HG03280 (cell line): ENCODE data around the gene FAM163B.

Source experiments
- ATAC-seq: cut with Tn5 transposase; IDR thresholded peaks from one replicate; pipeline ENCODE4 v1.9.1; 2021; ENCODE audit warnings: mild to moderate bottlenecking, moderate library complexity; ENCODE audit not compliant: unreplicated experiment

The FAM163B gene

DNA sequence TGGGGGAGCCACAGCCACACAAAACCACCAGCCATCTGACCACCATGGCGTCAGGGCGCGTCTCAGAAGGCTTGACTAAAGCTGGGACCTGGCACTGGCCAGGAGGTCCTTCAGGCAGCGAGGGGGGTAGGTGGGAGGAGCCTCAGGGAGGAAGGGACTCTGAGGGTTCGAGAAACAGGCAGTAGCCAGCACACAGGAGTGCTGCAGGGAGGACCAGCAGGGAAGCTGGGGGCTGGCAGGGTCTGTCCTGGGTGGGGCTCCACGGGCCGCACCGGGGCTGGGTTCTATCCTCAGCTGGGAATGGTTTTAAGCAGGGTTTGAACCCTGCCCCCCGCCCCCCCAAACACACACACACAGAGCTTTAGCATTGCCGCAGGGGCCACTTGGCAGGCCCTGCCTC is 7.4 kb downstream of the FAM163B start:
- no peak for ATAC-seq

DNA sequence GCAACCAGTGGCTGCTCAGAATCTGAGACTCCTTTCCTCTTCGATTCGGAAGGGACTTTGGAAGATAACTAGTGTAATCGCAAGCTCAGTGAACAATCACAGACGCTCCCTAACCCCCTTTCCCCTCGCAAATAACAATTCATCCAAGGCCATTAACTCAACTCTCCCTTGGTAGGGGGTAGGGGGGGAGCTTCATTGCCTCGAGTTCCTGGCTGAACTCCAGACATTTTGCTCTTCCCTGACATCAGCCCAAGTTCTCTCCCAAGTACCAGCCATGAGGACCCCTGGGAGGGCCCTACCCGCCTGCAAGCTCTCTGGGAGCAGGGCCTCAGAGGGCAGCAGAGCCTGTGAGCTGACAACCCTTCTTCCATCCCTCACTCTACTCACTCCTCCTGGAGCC is 8.4 kb downstream of the FAM163B start:
- no peak for ATAC-seq

DNA sequence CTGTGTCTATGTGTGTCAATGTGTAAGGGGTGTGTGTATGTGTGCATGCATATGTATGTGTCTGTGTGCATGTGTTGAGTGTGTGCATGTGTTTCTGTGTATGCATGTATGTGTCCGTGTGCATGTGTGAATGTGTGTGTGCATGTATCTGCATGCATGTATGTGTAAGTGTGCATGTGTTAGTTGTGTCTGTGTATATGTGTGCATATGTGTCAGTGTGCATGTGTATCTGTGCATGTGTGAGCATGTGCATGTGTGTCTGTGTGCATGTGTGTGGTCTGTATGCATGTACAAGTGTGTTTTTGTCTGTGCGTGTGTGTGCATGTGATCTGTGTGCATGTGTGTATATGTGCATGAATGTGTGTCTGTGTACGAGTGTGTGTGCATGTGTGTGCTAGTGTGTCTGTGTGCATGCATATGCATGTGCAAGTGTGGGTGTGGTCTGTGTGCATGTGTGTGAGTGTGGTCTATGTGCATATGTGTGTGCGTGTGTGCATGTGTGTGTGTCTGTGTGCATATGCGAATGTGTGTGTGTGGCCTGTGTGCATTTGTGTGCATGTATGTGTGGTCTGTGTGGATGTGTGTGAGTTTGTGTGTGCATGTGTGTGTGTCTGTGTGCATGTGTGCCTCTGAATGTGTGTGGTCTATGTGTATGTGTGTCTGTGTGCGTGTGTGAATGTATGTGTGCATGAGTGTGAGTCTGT is 9.6 kb downstream of the FAM163B start:
- no peak for ATAC-seq

GRCh38 chr9:133598978-133599377 is 10.2 kb downstream of the FAM163B start:
- ATAC-seq, result no peak

DNA sequence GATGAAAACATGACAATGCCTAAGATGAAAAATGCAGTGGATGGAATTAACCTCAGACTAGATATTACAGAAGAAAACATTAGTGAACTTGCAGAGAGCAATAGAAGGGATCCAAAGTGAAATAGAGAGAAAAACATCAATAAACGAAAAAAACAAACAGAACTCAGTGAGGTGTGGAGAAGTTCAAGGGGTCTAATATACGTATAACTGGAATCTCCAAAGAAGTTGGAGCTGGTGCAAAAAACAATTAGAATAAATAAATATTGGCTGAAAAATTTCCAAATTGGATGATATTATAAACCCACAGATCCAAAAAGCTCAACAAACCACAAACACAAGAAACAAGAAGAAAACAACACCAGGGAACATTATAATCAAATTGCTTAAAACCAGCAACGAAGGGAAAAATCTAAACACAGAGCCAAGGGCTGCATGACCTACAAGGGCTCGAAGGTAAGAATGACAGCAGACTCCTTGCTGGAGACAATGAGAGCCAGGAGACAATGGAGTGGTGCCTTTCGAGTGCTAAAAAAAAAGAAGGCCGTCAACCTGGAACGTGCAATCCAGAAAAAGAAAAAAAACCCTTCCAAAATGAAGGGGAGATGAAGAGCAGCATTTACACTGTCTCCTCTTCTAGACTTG is 11.8 kb downstream of the FAM163B start:
- no peak for ATAC-seq

DNA sequence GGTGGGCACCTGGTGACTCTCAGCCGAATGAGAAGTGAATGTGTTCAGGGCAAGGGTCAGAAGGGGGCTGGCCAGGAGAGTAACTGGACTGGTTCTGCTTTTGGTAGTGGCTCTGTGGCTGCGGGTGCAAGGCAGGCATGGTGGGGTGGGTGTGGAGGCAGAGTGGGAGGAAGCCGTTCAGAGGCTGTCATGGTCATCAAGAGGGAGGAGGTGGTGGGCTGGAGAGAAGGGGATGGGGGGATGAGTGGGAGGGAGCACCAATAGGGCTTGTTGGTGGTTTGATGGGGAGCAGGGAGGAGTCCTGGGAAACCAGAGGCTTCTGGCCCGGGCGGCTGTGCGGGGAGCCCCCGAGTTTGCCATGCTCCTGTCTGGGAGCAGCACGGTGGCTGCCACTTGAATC is 13.3 kb downstream of the FAM163B start:
- no peak for ATAC-seq

DNA sequence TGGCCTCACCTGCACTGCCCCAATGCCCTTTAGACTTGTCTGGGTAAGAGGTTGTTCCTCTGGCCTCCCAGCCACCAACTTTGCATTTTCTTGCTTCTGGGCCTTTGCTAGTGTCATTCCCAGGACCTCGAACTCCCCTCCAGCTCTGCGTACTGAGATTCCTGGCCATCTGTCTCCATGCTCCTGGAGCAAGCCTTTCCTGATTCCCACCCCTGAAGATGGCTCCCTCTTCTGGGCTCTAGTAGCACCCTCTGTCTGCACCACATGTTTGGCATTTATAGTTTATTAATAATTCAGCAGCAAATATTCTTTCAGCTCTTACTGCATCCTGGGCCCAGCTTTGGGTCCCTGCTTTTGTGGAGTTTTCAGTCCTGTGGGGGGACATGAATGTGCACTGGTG is 14.9 kb downstream of the FAM163B start:
- ATAC-seq, result no peak

- ATAC-seq, result no peak
Observed at GRCh38 chr9:133593587-133594253, 15.5 kb downstream of the FAM163B start.

DNA sequence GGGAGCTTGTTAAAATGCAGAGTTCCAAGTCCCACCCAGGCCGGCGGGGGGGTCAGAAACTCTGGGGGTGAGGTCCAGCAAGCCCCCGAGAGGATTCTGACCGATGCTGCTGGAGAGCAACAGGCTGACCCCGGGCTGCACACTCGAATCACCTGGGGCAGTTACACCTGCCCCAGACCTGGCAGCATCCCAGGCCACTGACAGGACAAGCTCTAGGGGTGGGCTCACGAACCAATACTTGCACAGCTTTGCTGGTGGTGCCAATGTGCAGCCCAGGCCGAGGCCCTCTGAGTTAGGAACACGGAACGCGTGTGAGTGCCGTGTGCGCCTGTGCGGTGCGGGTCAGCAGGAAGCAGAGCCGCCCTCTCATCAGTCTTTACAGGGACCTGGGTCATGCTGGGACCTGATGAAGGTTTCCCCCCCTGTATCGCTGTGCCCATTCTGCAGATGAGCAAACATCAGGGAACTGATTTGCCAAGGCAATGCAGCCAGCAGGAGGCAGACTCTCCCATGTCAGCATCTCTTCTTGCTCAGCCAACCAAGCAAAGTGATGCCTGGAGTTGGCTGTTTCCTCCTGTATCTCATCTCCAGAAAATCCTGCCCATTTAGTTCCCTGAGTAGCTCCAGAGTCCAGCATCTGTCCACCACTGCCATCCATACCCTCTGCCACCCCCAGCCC is 16.3 kb downstream of the FAM163B start:
- ATAC-seq, result no peak

DNA sequence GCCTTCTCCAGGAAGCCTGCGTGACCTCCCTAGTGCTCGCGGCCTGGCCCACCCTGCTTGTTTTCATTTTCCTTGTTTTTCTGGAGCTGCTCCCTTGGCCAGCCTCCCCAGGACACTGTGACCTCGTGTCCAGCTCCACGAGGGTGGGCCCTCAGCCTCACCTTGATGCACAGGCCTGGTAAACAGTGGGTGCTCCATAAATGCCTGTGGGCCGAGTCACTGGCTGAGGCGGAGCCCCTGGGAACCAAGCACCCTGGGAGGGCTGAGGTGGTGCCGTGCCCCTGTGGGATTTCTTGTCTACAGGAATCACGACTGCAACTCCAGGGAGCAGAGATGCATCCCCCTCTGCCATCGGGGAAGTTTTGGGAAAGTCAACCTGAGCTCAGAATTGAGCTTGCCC is 17.2 kb downstream of the FAM163B start:
- ATAC-seq, result no peak

DNA sequence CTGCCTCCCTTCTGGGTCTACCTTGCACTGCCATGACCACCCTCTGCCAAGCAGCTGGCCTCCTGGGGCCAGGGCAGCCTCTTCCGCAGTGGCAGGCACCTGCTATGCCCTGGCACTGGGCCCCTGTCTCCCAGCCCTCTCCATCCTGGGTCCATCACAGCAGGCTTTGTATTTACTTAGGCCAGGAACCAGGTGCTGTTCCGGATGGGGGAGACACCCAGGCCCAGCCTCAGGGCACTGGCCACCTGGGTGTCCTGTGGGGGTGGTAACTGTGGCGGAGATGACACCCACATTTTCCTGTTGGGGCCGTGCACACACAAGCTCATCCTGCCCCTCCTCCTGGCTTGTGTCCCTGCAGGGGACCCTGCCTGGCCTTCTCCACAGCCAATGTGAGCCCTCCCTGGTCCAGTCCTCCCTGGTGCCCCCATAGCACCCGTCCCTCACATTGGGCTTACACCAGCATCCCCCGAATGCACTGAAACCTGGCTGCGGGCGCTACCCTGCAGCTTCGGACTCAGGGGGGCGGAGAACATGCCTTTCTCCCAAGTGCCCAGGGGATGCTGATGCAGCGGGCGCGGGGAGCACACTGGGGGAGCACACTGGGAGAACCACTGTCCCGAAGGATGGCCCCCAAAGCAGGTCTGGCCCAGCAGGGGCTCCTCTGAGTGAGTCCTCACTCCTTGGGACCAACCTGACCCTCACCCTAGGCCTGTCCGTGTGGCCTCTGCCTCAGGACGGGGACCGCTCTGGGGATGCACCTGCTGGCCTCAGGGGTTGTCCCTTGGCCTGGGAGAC is 17.9 kb downstream of the FAM163B start:
- ATAC-seq, result no peak

- ATAC-seq, result no peak
Observed at GRCh38 chr9:133590231-133590855, 18.8 kb downstream of the FAM163B start.

DNA sequence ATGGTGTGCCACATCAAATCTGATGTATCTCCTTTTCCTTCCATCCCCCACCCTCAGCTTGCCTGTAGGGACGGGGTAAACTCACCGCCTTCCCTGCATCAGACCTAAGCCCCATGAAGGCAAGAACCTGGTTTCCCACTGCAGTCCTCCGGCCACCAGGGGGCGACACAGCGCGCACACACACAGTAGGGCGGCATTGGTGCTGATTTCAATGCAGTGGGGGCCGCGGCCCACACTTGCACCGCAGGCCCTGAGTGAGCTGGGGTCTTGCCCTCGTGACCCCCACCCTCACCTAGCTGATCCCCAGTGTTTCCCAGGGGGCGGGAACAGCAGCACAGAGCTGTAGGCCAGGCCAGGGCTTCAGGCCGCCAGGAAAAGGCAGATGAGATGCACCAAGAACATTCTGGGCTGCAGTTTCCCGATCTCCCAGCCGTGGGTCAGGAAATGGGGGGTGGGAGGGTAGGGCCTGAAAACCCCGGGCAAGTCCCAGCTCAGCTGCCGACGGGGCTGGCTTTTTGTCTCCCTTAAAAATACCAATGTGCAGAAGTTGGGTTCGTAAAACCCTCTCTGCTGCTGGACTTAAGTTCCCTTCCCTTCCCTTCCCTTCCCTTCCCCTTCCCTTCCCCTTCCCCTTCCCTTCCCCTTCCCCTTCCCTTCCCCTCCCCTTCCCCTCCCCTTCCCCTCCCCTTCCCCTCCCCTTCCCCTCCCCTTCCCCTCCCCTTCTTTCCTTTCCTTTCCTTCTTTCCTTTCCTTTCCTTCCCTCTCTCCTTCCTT is 19.5 kb downstream of the FAM163B start:
- ATAC-seq, result no peak

DNA sequence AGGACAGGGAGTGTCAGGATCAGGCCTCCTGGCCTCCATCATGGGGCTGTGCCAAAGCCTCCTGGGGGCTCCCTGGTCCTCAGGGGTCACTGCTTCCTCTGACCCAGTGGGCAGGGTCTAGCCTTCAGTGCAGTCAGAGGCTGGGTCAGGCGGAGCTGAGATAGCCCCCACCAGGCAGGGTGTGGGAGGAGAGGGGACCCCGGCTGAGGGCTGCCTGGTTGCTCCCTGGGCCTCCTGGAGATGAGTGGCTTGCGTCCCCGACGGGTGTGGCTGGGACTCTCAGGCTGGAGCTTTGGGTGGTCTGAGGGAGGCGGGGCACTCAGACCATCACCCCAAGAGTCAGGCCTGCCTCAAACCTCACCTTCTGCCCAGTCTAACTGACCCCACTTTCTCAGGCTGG is 21.7 kb downstream of the FAM163B start:
- ATAC-seq, result no peak

GRCh38 chr9:133587051-133587450 is 22.1 kb downstream of the FAM163B start:
- ATAC-seq, result no peak

GRCh38 chr9:133585481-133586351 is 23.5 kb downstream of the FAM163B start:
- ATAC-seq, result no peak

DNA sequence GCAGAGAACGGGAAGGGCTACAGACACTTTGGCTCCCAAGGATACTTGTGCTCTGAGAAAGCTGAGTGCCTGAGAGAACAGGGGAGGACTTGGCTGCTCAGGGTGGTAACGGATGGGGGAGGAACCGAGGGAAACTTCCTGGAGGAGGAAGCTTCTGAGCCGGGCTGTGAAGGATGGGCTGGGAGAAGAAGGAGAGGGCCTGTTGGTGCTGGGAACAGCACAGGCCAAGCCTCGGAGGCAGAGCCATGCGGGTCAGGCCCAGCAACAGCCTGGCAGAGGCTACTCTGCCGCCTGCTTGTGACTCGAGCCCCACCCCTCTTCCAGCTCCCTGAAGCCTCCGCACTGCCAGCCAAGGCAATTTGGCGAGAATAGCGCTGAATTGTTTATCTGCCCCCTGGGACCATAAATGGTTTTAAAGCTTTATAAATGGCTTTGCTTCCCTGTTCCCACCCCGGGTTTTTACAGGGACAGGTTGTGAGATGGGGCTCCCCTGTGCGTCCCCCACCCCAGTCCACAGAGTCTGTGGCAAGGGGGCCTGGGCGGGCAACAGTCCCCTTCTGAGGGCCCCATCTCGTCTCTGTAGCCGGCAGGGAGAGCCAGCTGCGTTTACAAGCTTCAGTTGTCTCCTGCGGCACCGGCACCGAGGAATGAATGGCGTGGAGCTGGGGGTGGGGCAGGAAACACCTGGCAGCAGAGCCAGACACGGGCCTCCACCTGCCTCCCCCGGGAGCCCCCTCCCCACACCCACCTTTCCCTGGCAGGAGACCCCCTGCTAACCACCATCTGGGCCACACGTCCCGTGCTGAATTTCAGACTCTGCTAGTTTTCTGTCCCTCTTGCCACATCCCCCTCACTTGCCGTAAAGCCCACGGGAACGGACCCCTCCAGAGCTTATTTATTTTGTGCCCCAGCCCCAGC is 24.4 kb downstream of the FAM163B start:
- ATAC-seq, result no peak

DNA sequence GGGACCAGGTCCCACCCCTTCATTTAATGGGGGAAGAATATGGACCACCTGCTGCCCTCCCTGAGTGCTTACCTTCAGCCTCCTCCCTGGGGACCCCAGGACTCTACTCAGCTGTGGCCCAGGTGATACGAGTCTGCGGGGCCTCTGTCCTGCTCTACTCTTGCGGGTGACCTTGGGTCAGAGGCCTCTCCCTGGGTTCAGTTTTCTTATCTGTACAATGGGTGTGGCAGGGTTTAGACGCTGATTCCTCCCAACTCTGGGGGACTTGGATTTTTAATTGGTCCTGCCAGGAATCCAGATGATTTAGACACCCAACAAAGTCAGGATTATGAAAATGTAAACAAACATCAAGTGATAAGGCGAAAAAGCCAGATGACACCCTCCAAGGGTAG is 25.0 kb downstream of the FAM163B start:
- ATAC-seq, result no peak
